Eye (tissue), 1 donor: Measurements from ENCODE around the gene NCKAP5.

Experiments used
- DNase-seq: peaks from one replicate; pipeline ENCODE4 v3.0.0-alpha.2; 2015

Gene NCKAP5

DNA sequence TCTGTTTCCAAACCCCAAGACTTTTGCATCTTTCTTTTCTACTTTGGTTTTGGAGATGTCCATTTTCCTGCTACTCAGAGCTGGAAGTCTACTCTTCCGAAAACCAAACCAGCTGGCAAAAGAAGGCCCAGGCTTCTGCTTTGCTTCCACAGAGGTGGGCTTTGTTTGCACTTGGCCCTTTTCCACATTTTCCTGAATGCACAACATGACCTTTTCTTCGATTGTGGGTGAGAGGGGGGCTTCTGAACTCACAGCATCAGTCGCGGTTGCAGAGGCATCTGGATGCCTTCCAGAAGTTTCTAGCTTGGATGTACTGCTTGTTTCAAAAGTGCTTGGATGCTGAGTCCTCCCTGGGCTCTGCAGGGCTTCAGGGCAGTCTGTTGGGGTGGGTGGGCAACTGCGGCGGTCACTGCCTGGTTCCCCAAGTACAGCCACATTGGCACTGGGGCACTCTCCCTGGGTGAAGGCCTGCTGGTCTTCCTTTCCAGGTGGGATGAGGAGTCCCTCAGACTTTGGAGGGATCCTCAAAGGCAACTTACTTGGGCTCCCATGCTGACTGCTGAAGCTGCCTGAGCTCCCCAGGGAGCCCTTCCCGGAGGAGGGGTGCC lies 786.0 kb downstream of the NCKAP5 start:
- no peak for DNase-seq

DNA sequence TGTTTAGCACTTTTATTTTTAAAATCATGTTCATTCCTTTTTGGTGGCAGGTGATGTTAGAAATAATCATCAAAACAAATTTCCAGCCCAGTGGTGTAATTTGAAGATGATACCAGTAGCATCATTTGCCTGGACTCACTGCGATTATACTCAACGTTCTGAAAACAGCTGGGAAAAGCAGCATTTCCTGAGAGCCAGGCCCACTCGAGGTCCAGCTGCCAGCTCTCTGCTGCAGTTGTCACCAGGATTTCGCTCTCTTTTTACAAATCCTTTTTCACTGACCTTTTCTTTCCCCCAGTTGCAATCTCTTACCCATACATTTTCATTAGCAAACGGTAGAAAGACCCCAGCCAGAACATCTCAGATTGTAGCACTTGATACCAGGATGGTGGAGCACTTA lies 787.6 kb downstream of the NCKAP5 start:
- DNase-seq: no peak

DNA sequence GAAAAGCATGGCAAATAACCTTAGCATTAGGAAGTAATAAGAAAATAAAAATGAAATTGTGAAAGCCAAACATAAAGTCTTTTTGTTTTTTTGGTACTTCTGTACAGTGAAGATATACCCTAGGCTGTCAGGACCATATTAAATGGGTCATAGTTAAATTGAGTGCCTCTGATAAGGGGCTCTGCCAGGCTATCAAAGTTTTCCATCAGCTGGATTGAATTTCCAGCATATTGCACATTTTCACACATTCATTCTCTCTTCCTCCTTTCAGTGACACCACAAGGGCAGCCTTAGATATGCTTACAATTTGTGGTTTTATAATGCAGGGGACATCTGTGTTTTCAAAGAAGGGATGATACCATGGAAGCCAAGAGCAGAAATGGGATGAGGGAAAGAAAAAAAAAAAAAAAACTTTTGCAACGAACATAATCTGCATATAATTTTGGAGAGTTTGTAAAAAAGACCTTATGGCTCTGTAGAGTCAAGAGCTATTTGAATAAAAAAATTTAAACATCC lies 789.0 kb downstream of the NCKAP5 start:
- no peak for DNase-seq

DNA sequence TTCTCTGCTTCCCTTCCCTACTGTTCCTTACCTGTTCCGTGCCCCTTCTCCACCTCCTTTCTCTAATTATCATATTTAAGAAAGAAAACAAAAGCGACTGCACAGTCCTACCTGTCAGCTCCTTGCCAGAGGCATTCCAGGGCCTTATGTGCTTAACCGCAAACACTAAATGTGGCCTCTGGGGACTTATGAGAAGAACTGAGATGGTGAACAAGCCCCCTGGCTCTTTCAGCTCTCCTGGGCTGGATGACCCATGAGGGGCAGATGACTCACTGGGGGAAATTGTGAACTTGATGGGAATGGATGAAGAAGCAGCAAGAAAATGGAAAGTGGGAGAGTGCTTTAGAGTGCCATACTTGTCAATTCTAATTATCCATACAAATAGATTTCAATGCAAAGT lies 792.0 kb downstream of the NCKAP5 start:
- DNase-seq: no peak

DNA sequence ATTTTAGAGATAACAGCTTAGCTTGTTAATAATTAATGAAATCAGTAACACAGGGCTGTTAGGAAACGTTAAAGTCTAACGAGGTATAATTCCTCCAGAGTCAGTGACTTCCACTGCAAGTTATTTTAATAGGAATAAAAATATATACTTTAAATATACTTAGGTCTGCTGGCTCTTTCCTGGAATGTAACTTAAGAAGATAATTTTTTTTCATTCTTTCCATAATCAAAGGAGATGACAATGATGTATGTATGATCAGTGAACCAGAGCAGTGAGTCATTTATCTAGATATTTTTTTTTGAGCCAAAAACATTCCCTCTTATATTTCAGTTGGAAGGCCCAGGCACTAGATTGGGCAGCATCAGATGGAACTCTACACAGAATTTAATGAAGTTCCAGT lies 794.1 kb downstream of the NCKAP5 start:
- no peak for DNase-seq

DNA sequence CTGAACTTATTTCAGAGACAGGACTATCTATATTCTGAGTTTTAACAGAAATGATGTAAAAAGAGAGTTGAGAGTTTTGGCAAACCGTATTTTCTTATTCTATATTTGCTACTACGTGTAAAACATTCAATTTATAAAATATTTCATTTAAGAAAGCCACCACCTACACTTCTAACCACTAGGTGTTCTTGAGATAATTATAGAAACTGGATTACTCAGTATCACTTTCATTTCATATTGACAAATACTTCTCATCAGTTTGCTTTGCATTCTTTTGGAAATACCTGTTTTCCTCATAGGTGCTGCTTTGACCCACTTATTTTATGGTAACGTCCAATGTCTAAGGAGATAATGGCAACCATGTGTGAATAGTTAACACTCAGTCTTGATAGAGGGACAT lies 794.9 kb downstream of the NCKAP5 start:
- no peak for DNase-seq

DNA sequence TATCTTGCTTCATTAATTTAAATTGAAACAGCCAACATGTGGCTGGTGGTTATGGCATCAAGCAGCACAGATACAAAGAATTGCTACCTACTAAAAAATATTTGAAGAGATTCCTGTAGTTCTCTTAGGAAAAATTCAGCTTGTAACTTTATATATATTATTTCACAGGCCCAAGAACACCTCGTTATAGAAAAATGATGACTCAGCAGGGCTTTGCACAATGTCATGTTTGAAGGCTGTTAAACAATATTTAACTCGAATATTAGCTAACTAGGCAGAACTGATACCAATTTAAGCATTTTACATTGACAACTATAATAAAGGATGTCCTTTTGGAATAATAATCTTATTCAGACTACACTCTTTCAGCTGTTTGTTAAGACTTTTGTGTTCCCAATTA lies 795.9 kb downstream of the NCKAP5 start:
- DNase-seq: no peak

DNA sequence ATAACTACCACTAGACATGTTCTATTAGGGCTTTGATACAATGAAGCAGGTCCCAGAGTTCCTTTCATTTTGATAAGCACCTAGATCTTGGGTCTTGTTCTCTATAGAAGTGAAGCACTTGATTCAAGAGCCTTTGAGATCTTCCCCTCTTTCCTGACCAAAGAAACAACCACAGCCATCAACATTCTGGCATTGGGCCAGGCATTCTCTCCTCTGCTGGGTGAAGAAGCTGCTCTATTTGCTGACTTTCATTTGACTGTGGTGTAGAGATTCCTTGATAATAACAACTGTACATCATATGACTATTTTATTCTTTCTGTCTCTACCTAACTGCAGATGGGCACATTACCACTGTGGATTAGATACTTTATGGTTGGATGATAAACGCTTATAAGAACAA lies 801.7 kb downstream of the NCKAP5 start:
- DNase-seq: no peak

DNA sequence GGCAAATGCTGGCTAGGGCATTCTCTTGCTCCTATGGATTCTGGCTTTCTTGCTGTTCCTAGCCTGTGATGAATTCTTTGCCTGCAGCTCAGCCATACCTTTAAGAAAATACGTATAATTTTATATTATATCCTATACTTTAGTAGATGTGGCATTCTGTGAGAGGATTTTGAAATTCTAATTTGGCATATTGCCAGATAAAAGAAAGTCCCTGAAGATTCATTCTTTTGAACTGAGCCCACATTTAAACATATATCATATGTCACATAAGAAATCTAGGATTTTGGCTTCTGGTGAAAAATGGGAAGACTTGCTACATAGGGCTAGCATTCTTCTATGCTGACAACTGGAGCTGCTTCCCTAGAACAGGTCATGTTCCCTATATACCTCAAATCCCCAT lies 806.8 kb downstream of the NCKAP5 start:
- no peak for DNase-seq

DNA sequence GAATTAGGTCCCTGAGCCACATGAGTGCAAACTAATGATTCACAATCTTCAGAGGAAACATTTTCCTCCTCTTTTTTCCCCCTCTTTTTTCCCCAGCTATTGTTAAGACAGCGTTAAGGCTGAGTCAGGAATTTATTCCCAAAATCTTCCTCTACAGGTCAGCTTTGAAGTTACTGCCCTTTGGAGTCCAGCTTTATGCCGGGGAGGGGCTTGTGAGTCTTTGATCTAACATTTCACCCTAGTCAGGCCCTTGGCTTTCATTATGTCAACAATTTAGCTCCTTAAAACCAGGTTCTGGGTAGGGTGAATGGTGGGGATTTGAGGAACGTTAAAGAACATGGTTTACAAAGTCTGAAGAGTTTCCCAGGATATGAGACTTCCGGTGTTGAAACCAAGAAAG lies 807.3 kb downstream of the NCKAP5 start:
- no peak for DNase-seq

DNA sequence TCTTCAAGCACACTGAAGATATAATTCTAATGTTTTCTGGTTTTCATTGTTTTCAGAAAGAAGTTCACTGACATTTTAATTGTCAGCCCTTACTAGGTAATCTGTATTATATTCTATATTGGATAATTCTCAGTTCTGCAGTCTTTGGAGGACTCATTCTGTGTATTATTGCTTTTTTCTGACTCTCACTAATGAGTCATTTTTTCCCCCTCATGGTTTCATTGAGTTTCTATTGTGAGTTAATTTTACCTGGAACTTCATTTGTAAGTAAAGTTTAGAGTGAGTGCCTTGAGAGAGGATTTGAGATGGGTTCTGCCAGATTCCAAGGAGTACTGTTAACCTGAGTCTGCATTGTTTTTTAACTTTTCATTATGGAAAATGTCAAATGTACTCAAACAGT lies 807.9 kb downstream of the NCKAP5 start:
- no peak for DNase-seq

DNA sequence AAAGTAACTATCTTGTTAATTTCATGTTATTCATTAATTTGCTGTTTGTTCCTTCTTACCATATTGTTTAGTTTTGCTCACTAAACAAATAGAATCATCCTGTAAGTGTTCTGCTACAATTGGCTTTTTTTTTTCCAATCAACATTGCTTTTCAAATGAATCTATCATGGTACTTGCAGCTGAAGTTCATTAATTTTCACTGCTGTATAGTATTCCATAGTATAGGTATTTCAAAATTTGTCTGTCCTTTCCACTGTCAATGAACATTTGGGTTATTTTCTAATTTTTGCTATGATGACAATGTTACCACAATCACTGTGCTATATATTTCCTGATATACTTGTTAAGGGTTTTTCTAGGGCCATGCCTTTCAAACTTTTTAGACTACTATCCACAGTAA lies 809.3 kb downstream of the NCKAP5 start:
- DNase-seq: no peak

DNA sequence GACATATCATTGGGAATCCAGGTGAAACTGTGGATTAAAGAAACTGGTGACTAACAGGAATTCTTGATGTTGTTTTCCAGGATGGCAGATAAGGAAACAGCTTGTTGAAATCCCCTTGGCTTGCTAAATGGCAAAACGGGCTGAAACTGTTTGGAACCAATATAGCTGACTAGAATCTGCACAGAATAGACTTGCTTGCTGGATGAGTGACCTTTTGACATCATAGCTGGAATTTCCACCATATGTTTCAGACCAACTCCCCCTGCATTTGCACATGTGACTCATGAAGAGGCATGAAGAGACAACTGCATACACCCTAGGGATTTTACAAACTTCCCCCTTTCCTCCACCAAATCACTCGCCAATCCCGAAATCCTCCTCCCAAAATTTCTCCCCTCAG lies 810.6 kb downstream of the NCKAP5 start:
- DNase-seq: peak; percentile 28

DNA sequence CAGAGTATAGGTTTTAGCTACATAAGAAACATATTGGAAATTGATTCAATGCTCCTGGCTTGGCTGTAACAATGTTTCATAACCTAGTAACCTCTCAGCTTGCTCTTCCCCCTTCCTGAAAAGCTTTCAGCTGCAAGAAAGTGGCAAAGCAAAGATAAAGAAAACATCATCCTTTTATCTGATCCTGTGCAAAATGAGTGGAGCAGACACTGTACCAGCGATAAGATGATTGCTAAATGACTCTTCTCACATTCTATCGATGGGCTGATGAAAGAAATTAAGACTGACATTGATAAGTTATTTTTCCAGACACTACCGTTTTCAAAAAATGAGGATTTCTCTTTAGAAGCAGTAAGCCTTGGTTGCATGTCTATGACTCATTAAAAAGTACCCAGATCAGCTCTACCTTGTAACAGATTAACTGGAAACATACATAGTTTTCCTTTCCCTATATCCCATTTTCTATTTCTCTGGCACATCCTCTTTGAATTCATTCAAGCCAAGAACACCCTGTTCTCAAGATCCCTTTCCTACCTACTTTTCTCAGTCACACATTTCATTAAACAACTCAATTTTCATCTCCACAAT lies 811.2 kb downstream of the NCKAP5 start:
- DNase-seq: no peak

DNA sequence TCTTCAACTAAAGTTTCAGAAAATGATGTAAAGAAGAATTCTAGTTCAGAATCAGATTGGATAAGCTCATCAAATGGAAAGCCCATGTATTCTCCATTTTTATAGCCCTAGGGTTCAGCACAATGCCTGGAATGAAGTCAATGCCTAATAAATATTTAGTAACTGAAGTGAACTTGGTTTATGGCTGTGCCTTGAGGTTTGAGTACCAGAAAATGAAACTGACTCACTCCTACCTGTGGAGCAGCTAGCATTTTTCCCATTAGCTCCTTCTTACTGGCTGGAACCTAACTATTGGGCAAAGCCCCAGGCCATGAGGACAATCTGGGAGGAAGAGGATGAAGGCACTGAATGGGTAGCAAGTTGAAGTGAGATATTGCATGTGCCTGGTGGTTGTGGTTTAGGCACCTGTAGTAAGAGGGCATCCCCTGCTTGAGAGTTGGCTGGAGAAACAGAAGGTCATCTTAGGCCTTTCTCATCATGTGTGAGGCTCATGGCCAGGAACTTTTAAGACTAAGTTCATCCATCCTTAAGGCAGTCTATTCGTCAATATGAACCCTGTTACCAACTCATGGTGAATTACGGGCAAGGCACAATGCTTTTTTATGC lies 813.3 kb downstream of the NCKAP5 start:
- no peak for DNase-seq

DNA sequence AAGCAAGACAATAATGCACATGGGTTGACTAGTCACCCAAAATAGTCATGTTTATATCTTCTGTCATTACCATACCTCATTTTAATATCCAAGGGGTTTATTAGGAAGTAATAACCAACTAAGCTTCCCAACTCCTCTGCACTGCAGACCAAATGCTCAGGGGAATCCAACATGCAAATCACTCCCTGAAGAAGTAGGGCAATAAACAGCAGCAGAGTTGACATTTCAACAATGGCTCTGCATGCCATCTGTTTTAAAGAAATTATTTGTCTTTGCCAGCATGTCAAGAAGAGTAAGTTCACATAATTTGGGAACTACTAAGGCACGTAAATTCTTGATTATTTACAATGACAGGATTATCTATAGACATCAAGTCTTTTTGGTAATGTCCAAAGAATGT lies 813.9 kb downstream of the NCKAP5 start:
- peak; percentile 13 for DNase-seq

DNA sequence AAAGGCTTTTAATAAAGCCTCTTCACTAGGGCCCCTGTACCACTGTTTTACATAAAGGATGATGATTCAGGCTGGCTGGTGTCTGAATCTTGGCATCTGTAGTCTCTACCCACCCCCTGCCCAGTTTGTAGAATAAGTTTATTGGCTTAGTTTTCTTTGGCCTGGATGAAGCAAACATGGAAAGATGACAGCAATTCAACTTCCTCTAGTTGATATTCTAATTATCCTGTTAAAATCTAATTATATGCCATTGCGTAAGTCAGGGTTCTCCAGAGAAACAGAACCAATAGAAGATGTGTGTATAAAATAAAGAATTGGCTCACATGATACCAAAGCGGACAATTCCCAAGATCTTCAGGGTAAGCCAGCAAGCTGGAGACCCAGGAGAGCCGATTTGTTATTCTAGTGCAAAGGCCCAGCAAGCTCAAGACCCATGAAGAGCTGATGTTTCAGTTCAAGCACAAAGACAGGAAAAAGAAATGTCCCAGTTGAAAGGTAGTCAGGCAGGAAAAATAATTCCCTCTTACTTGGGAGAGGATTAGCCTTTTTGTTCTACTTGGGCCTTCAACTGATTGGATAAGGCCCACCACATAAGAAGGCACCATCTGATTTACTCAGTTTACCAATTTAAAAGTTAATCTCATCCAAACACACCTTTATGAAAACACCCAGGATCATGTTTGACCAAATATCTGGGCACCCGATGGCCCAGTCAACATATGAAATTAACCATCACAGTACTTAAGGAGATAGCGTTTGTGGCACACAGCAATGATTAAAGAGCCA lies 815.6 kb downstream of the NCKAP5 start:
- no peak for DNase-seq

DNA sequence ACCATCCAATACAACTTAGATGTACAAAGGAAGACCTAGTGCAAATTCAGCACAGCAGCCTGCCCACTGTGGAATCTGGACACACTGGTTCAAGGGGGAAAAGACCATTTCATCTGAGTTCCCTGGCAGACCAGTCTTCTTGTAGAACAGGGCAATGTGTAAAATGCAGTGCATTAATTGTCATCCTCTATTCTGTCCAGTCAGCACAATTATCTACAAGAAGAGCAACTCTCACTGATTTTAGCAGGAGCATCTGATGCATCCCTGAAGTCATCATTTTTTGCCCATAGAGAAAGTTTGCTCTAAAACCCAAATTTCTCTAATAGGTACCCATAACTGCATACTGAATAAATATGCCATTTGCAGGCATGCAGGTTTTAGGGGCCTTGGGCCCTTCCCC lies 816.4 kb downstream of the NCKAP5 start:
- DNase-seq: no peak

DNA sequence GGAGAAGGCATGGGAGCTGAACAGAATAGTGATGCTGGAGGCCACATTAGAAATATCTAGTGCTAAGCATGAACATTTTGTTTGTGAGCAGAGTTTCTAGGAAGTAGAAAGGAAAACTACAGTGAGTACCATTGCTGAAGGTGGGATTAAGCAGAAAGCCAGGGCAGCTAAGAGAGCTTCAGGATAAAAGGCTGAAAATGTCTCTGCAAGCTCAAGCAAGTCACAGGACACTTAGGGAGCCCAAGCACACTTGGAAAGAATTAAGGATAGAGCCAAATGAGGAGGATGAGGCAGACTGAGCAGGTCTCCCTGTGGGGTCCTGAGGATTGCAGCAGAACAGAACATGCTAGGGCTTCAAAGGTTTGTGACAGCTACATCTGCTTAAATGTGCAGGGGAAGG lies 817.7 kb downstream of the NCKAP5 start:
- no peak for DNase-seq

DNA sequence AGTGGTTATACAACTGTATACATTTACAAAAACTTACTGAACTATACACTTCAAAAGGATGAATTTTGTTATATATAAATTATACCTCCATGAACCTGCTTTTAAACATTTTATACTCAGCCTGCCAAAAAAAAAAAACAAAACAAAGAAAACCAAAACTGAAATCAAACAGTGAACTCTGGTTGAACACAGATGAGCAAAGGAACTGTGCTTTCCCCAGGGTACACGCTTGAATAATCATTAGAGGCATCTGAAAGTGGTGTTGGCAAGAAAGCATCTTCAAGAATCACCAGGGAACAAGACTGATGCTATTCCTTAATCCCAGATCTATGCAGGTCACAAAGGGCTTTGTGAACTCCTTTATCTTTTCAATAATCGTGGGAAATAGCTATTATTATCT lies 821.2 kb downstream of the NCKAP5 start:
- DNase-seq: no peak

DNA sequence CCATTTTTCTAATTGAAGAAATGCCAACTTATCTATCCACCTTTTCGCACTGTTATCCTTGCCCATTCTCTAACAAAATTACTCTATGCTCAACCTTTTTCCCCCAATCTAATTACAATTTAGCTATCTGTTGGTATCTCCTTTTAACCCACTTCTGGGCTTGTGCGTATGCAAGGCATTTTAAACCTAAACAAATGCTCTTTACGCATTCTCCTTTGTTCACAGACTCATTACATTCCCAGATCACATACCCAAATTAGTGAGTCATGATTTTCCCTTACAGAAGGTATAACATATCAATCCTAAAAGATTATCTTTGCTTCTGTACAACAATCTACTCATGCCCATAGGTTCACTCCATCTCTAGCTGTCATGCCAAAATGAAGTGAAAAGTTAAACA lies 826.5 kb downstream of the NCKAP5 start:
- DNase-seq: no peak

DNA sequence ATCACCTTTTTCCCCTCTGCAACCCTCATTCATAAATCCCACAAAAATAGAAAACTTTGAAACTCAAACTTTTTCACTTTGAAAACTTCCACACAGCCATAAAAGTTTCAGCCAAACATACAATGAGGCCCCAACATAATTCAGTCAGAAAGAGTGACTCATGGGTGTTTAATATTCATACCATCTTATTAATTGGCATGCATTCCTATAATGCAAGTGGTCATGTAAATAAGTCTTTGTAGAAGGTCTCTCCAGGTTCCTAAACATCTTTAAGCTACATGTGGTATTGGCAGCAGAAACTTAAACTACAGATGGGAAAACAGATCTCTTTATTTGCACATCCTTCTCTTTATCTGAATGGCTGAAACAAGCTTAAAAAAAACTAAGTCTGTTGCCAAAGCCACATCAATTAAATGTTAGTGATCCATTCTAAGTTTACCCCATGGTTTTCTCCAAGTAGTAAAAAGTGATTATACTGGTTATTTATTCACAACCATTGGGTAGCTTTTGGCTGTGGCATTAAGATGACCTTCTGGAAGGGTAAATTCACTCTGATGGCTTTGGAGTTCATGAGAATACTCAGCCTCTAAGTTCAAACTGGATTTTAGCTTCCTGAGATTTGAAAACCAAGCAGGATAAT lies 828.1 kb downstream of the NCKAP5 start:
- DNase-seq: no peak

DNA sequence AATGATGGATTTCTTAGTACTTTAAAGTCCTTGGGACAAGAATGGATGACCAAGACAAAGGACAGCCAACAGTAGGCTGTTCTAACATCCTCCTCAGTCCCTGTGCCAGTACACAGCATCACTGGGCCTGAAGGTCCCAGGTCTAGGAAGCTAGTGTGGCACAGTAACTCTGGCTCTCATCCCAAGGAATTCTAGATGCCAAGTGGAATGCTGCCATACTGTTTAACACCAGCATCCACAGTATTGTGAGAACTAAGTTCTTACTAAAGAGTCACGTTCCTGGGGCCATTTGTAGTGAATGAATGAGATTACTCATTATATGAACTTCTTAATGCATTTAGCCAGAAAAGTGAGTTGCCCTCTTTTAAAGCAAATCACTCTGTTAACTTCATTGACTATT lies 830.0 kb downstream of the NCKAP5 start:
- DNase-seq: no peak
